B cell (primary cell): ENCODE results near the gene INSIG1. TPM values are rescaled to one million over a fixed set of nuclear protein-coding genes. Genes with fewer than 3 reads are reported as not detected.

Experiments
- ATAC-seq: fragments of 200-7000 bp; cut with Tn5 transposase; one replicate; pipeline ENCODE4 v1.10.0; 2021; ENCODE audit warnings: low read depth, mild to moderate bottlenecking, moderate number of reproducible peaks, moderate library complexity
- CTCF ChIA-PET: fragments of 350-600 bp; sonication (Branson Sonifier 250); formaldehyde crosslinking; loops from one replicate; lab custom pipeline; 2021; ENCODE audit warnings: antibody characterized with exemption, inconsistent platforms; lab: Charles Lee
- POLR2A ChIA-PET: fragments of 350-600 bp; sonication (Branson Sonifier 250); formaldehyde crosslinking; loops from one replicate; lab custom pipeline; 2021; ENCODE audit warnings: antibody characterized with exemption; lab: Charles Lee
- DNase-seq: peaks from one replicate; pipeline ENCODE4 v3.0.0; 2013
- H2AFZ ChIP-seq: 2 replicates; pipeline ENCODE4 v1.6.1; 2012; ENCODE audit warnings: mild to moderate bottlenecking, low read depth, low read length; ENCODE audit not compliant: insufficient read depth, poor library complexity, severe bottlenecking
- H3K27ac ChIP-seq, 2 donors: 1 replicate in 1 of 2; 2 replicates in 1 of 2; pipeline ENCODE4 v1.5.1; 2012 to 2013; ENCODE audit warnings: low read length in 2 of 2, mild to moderate bottlenecking in 2 of 2, moderate library complexity in 1 of 2
- H3K27me3 ChIP-seq, 4 experiments: fragments of 200-600 bp in 1 of 4; sonication (generic) in 1 of 4; replicated peaks in 1 of 4; 1 replicate in 2 of 4; 2 replicates in 2 of 4; pipeline versions ENCODE4 v1.6.1 to v1.7.0; 2013 to 2016; ENCODE audit warnings: low read length in 3 of 4, mild to moderate bottlenecking in 2 of 4, mixed read lengths in 1 of 4, moderate library complexity in 1 of 4; ENCODE audit not compliant: insufficient read depth in 4 of 4, control insufficient read depth in 3 of 4; ENCODE audit errors: control extremely low read depth in 1 of 4
- H3K36me3 ChIP-seq, 2 experiments: replicated peaks in 1 of 2; 1 replicate in 1 of 2; 2 replicates in 1 of 2; pipeline versions ENCODE4 v1.6.1 to v1.7.1; 2013; ENCODE audit warnings: low read length in 1 of 2; ENCODE audit not compliant: insufficient read depth in 2 of 2, control insufficient read depth in 1 of 2; ENCODE audit errors: control extremely low read depth in 1 of 2, extremely low read depth in 1 of 2
- H3K4me1 ChIP-seq, 2 donors: fragments of 200-600 bp in 1 of 2; sonication (generic) in 1 of 2; 1 replicate in 1 of 2; 2 replicates in 1 of 2; pipeline versions ENCODE4 v1.5.1 to v1.6.1; 2013 to 2017; ENCODE audit warnings: low read length in 2 of 2; ENCODE audit not compliant: control insufficient read depth in 2 of 2, insufficient read depth in 2 of 2
- H3K4me2 ChIP-seq: replicated peaks from 2 replicates; pipeline ENCODE3; 2012; ENCODE audit warnings: mild to moderate bottlenecking, low read depth, low read length; ENCODE audit not compliant: poor library complexity, severe bottlenecking
- H3K4me3 ChIP-seq, 5 experiments: fragments of 200-600 bp in 1 of 5; sonication (generic) in 1 of 5; 1 replicate in 3 of 5; 2 replicates in 2 of 5; pipeline versions ENCODE4 v1.5.1 to v1.7.0; 2011 to 2016; ENCODE audit warnings: low read length in 4 of 5, mild to moderate bottlenecking in 4 of 5, low read depth in 2 of 5, control low read depth in 1 of 5, moderate library complexity in 1 of 5; ENCODE audit not compliant: insufficient read depth in 1 of 5; ENCODE audit errors: control extremely low read depth in 1 of 5, extremely low read depth in 1 of 5
- H3K79me2 ChIP-seq: fragments of 200-600 bp; sonication (generic); one replicate; pipeline ENCODE4 v1.6.0; 2016; ENCODE audit warnings: low read length; ENCODE audit not compliant: control insufficient read depth, insufficient read depth
- H3K9ac ChIP-seq: fragments of 200-600 bp; sonication (generic); 2 replicates; pipeline ENCODE4 v1.6.1; 2017; ENCODE audit warnings: mild to moderate bottlenecking, low read length, moderate library complexity
- H3K9me3 ChIP-seq, 3 donors: one replicate each; pipeline versions ENCODE4 v1.6.1 to v1.7.1; 2013; ENCODE audit warnings: low read length in 2 of 3; ENCODE audit not compliant: control insufficient read depth in 2 of 3, insufficient read depth in 1 of 3; ENCODE audit errors: control extremely low read depth in 1 of 3
- H4K20me1 ChIP-seq: 2 replicates; pipeline ENCODE4 v1.6.0; 2012; ENCODE audit warnings: mild to moderate bottlenecking, low read length; ENCODE audit not compliant: insufficient read depth, control insufficient read depth, poor library complexity, severe bottlenecking
- H3K27ac Mint-ChIP-seq: one replicate; pipeline ENCODE4 v1.8.0; 2021; ENCODE audit warnings: mixed read lengths
- H3K27me3 Mint-ChIP-seq: one replicate; pipeline ENCODE4 v1.8.0; 2021; ENCODE audit warnings: mixed read lengths
- H3K4me1 Mint-ChIP-seq: one replicate; pipeline ENCODE4 v1.8.0; 2021; ENCODE audit warnings: mixed read lengths
- H3K4me3 Mint-ChIP-seq: one replicate; pipeline ENCODE4 v1.8.0; 2021; ENCODE audit warnings: mixed read lengths
- H3K9me3 Mint-ChIP-seq: one replicate; pipeline ENCODE4 v1.8.0; 2022; ENCODE audit warnings: mixed read lengths; ENCODE audit not compliant: insufficient read depth
- CTCF ChIP-seq: fragments of 200-600 bp; IDR thresholded peaks from one replicate; pipeline ENCODE4 v1.8.0; 2022; ENCODE audit warnings: antibody characterized with exemption, mild to moderate bottlenecking
- EZH2 ChIP-seq: IDR thresholded peaks from 2 replicates; pipeline ENCODE4 v1.6.1; 2012; ENCODE audit warnings: borderline replicate concordance, low read depth, mild to moderate bottlenecking, moderate library complexity, low read length; ENCODE audit not compliant: insufficient read depth, poor library complexity, severe bottlenecking
- whole genome bisulfite sequencing: methylation state at CpG from one replicate; pipeline ENCODE4 v1.1.5; 2013; ENCODE audit warnings: missing lambda C conversion rate; ENCODE audit not compliant: insufficient coverage; 5-methylcytosine and 5-hydroxymethylcytosine counted together
- intact Hi-C: fragments of 100-400 bp; cut with micrococcal nuclease; formaldehyde crosslinking; loops from one replicate; pipeline ENCODE4 v1.10.0; 2022
- polyA plus RNA-seq: library from polyadenylated mRNA; depleted of rRNA; stranded (reverse); fragments of >200 nt; gene quantifications from 2 replicates; pipeline ENCODE4 v1.2.3, GENCODE V29; 2012
- total RNA-seq, 2 donors: library from RNA; stranded (reverse); fragments of 120-200 nt in 1 of 2; gene quantifications; 1 replicate in 1 of 2; 2 replicates in 1 of 2; pipeline versions ENCODE4 v1.2.3 to v1.2.4, GENCODE V29; 2013 to 2022

INSIG1 gene
- total and polyA plus RNA-seq, 2 donors (not counting 1 experiment from before 2014, with no cell fraction given), result 32.2 to 56.2 TPM

GRCh38 chr7:155281398-155281969 lies 16.2 kb upstream of the INSIG1 start:
- TF ChIP-seq EZH2 (no peak), CTCF (no peak)
- Histone ChIP-seq H4K20me1 (no peaks in the 10 kb centered on the region), H3K9ac (no peak overlapping the region), H3K36me3 (no peaks in the 10 kb centered on the region), H3K4me3 (no peak overlapping the region), H2AFZ (no peak overlapping the region), H3K9me3 (no peaks in the 10 kb centered on the region), H3K4me1 (peaks cover 18 to 42% of the 10 kb centered on the region in 2 donors), H3K27ac (no peak overlapping the region), H3K27me3 (no peaks in the 10 kb centered on the region), H3K4me2 (no peak overlapping the region), H3K79me2 (no peaks in the 10 kb centered on the region)
- Mint-ChIP-seq H3K27ac (no peak overlapping the region), H3K4me1 (peaks cover 29% of the 10 kb centered on the region), H3K4me3 (no peak overlapping the region), H3K9me3 (no peaks in the 10 kb centered on the region), H3K27me3 (peaks cover 28% of the 10 kb centered on the region)
- ATAC-seq, result no peak
- ChIA-PET CTCF (no interaction called here), POLR2A (no interaction called here)
- intact Hi-C loops, result no loop called here
- WGBS, result 89% methylated on average over 6 of the region's 9 CpGs
- no peak for DNase-seq

- 4% methylated on average over 6 of the region's 6 CpGs for WGBS
- peak overlapping the region; percentile 23 for H2AFZ ChIP-seq
- Mint-ChIP-seq H3K9me3 (no peaks in the 10 kb centered on the region), H3K27me3 (peaks cover 36% of the 10 kb centered on the region), H3K4me1 (peaks cover 38% of the 10 kb centered on the region), H3K4me3 (no peak overlapping the region), H3K27ac (no peak overlapping the region)
- H3K9me3 ChIP-seq, result peaks cover 0 to 4% (median 0%) of the 10 kb centered on the region in 3 donors
- no peak overlapping the region for H3K4me3 ChIP-seq
- POLR2A ChIA-PET, result no interaction called here
- no peaks in the 10 kb centered on the region for H4K20me1 ChIP-seq
- no peaks in the 10 kb centered on the region for H3K27me3 ChIP-seq
- H3K9ac ChIP-seq, result no peak overlapping the region
- peak overlapping the region; percentile 28 for H3K4me2 ChIP-seq
- TF ChIP-seq EZH2, result no peak
- TF ChIP-seq CTCF, result no peak
- H3K4me1 ChIP-seq, result peaks cover 23 to 54% of the 10 kb centered on the region in 2 donors
- peak; percentile 53 for DNase-seq
- no peak overlapping the region for H3K27ac ChIP-seq
- CTCF ChIA-PET, result no interaction called here
- no peaks in the 10 kb centered on the region for H3K79me2 ChIP-seq
- intact Hi-C loops, result no loop called here
- ATAC-seq, result peak; percentile 24
- no peaks in the 10 kb centered on the region for H3K36me3 ChIP-seq
Measured at GRCh38 chr7:155282671-155283070, 15.0 kb upstream of the INSIG1 start.
